GM12891 (cell line): ENCODE results near the gene RIMS1.

Experiments
- POLR2A ChIP-seq: IDR thresholded peaks from 2 replicates; pipeline ENCODE4 v1.6.1; 2011; ENCODE audit warnings: low read depth, low read length, control low read depth
- TAF1 ChIP-seq: IDR thresholded peaks from 2 replicates; pipeline ENCODE4 v1.6.1; 2011; ENCODE audit warnings: low read depth, low read length, control low read depth

DNA sequence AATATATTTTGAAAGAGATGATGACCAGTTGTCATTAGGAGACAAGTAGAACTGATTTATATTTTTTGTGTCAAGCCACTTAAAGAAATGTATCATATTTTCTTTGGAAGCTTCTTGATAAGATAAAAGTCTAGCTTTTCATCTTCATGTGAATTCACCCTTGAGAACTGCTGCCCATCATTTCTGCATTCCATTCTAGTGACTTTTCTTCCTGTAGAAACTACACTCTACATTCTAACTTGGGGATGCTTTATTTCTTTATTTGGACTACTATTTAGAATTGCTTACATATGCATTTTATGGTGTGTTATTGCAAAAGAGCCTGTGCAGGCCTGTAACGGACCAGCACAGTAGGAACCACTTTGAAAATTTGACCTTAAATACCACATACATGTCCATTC is 400.6 kb downstream of the RIMS1 start:
- TF ChIP-seq POLR2A (no peak), TAF1 (no peak)
